K562 (cell line): ENCODE data around the gene C10orf95.

Experiments used
- FOXA1 ChIP-seq: fragments of 450-650 bp; IDR thresholded peaks from 2 replicates; pipeline ENCODE4 v1.6.1; 2016; ENCODE audit warnings: mild to moderate bottlenecking, borderline replicate concordance
- MBD2 ChIP-seq: sonication (generic); IDR thresholded peaks from 2 replicates; pipeline ENCODE4 v1.6.1; 2016; ENCODE audit warnings: low read depth, borderline replicate concordance
- NR4A1 ChIP-seq, 2 experiments: fragments of 250-450 bp in 1 of 2; fragments of 450-650 bp in 1 of 2; sonication (Bioruptor Pico) in 1 of 2; IDR thresholded peaks; 2 replicates each; pipeline versions ENCODE4 v1.4.0 to v1.6.1; 2016 to 2020; ENCODE audit warnings: mild to moderate bottlenecking in 2 of 2, missing compliant biosample characterization in 1 of 2, missing genetic modification characterization in 1 of 2, moderate library complexity in 1 of 2
- POLR3A ChIP-seq: IDR thresholded peaks from 2 replicates; pipeline ENCODE4 v1.6.1; 2011; ENCODE audit warnings: borderline replicate concordance, mild to moderate bottlenecking, moderate library complexity; ENCODE audit not compliant: insufficient read length, insufficient read depth; ENCODE audit errors: extremely low read depth
- RAD21 ChIP-seq, 2 experiments: fragments of 250-450 bp in 1 of 2; fragments of 450-650 bp in 1 of 2; sonication (Bioruptor Pico) in 1 of 2; formaldehyde crosslinking in 1 of 2; IDR thresholded peaks in 1 of 2; conservative IDR thresholded peaks in 1 of 2; 2 replicates each; pipeline versions ENCODE4 v1.4.0 to v1.8.0; 2020 to 2022; ENCODE audit warnings: mild to moderate bottlenecking in 2 of 2, moderate library complexity in 1 of 2
- ZNF717 ChIP-seq: fragments of 250-450 bp; sonication (Bioruptor Pico); IDR thresholded peaks from 2 replicates; pipeline ENCODE4 v1.5.0; 2021
- TF ChIP-seq, protein P1 (sequence below): sonication (generic); formaldehyde crosslinking; IDR thresholded peaks from 2 replicates; pipeline ENCODE4 v1.8.1; 2023; ENCODE audit warnings: mild to moderate bottlenecking, missing genetic modification reagents, moderate library complexity
- TF ChIP-seq, protein P2 (sequence below): fragments of 450-650 bp; IDR thresholded peaks from 2 replicates; pipeline ENCODE4 v1.6.1; 2017; ENCODE audit warnings: mild to moderate bottlenecking, moderate library complexity

GRCh38 chr10:102461187-102462054 lies 10.1 kb upstream of the C10orf95 start:
- TF ChIP-seq RAD21 (CRISPR knock-in tag; conservative IDR thresholded peaks at IDR 0.05 in 1 of 2, IDR thresholded peaks at IDR 0.05 in 1 of 2) (no peak), FOXA1 (no peak), NR4A1 (CRISPR knock-in tag; IDR thresholded peaks at IDR 0.05) (no peak), NR4A1 (tag; IDR thresholded peaks at IDR 0.05) (no peak), ZNF717 (no peak), MBD2 (peak; percentile 41; the same call in 1 of the 2 replicates), POLR3A (no peak)
- TF ChIP-seq, protein P1, sequence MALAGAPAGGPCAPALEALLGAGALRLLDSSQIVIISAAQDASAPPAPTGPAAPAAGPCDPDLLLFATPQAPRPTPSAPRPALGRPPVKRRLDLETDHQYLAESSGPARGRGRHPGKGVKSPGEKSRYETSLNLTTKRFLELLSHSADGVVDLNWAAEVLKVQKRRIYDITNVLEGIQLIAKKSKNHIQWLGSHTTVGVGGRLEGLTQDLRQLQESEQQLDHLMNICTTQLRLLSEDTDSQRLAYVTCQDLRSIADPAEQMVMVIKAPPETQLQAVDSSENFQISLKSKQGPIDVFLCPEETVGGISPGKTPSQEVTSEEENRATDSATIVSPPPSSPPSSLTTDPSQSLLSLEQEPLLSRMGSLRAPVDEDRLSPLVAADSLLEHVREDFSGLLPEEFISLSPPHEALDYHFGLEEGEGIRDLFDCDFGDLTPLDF (CRISPR knock-in tag), result no peak
- TF ChIP-seq, protein P2, sequence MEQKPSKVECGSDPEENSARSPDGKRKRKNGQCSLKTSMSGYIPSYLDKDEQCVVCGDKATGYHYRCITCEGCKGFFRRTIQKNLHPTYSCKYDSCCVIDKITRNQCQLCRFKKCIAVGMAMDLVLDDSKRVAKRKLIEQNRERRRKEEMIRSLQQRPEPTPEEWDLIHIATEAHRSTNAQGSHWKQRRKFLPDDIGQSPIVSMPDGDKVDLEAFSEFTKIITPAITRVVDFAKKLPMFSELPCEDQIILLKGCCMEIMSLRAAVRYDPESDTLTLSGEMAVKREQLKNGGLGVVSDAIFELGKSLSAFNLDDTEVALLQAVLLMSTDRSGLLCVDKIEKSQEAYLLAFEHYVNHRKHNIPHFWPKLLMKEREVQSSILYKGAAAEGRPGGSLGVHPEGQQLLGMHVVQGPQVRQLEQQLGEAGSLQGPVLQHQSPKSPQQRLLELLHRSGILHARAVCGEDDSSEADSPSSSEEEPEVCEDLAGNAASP, result no peak
